Uterus (tissue), 2 donors: ENCODE results near the gene CPNE9.

Experiments used
- CTCF ChIP-seq, 4 experiments: fragments of 200-600 bp in 2 of 4; fragments of 450-650 bp in 2 of 4; sonication (generic) in 2 of 4; IDR thresholded peaks; one replicate each; pipeline ENCODE4 v1.5.1; 2016 to 2019; ENCODE audit warnings: antibody characterized with exemption in 4 of 4, mild to moderate bottlenecking in 2 of 4, moderate library complexity in 1 of 4
- POLR2A ChIP-seq, 2 donors: fragments of 450-650 bp; IDR thresholded peaks; one replicate each; pipeline ENCODE4 v1.6.1; 2016; ENCODE audit warnings: antibody characterized with exemption in 2 of 2, mild to moderate bottlenecking in 1 of 2, moderate library complexity in 1 of 2

GRCh38 chr3:9732080-9732739 lies 28.6 kb downstream of the CPNE9 start:
- TF ChIP-seq CTCF (IDR thresholded peaks at IDR 0.05) (no peak), POLR2A (IDR thresholded peaks at IDR 0.05) (no peak)
